ENCODE results near the gene GGA1.

The GGA1 gene

DNA sequence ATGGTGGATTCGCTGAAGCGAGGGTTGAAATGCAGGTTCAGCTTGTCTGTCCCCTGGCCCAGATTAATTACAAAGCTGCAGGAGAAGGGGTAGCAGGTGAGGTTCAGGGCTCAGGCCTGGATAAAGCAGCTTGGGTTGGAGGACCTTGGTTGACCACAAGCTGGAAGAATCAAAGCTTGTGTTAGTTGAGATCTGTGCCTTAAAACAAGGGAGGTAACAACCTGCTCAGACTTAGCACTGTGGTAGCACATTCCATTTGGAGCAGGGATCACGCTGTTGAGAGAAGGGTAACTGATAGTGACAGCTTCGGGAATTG, 38.0 kb upstream of the GGA1 start:
- TF ChIP-seq CTCF (conservative IDR thresholded peaks at IDR 0.05; ENCODE audit: control insufficient read depth, insufficient read depth, low read depth, low read length), result no peak
- no peak for DNase-seq (ENCODE audit: low read depth)

DNA sequence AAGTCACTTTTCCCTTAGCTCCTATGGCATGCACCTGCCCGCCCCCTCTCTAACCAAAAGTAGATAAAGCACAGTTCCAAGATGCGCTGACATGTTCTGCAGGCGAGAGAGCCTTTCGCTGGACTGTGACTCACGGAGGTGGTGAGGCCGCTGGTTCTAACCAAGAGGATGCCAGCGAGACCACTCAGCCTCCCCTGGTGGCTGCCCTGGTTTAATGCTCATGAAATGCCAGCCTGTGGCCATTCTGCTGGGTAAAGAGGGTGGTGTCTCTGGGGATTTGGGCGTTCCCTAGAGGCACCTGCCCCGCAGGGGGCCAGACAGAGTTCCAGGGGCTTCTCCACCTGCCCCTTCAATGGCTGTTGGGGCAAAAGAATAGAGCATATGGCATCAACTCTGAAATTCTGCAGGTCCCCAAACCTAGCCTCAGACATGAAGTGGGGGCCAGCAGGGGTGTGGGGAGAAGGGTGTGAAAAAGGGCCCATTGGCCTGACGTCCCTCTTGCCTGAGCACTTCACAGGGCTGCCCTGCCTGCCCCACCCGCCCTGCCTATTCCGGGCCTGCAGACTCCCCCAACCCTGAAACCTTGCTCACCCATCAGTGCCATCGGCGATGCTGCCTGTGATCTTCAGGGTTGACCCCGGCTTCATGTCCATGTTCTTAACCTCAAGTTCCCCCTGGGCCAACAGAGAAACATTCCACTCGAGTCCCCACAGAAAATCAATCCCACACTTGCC, 37.2 kb upstream of the GGA1 start:
- no peak overlapping the region for H3K4me3 ChIP-seq (ENCODE audit: control insufficient read depth, low read depth, low read length)
- DNase-seq (ENCODE audit: low read depth), result no peak
- no peak for TF ChIP-seq CTCF (conservative IDR thresholded peaks at IDR 0.05; ENCODE audit: control insufficient read depth, insufficient read depth, low read depth, low read length)

More for the DNA sequence above, 38.0 kb upstream of the GGA1 start:
- no peak overlapping the region for H3K4me3 ChIP-seq (ENCODE audit: control insufficient read depth, low read depth, low read length)

- H3K4me3 ChIP-seq (ENCODE audit: control insufficient read depth, low read depth, low read length), result no peak overlapping the region
- DNase-seq (ENCODE audit: low read depth), result no peak
- TF ChIP-seq CTCF (conservative IDR thresholded peaks at IDR 0.05; ENCODE audit: control insufficient read depth, insufficient read depth, low read depth, low read length), result no peak
Measured at GRCh38 chr22:37571992-37572373, 36.7 kb upstream of the GGA1 start.

- no peak for TF ChIP-seq CTCF (conservative IDR thresholded peaks at IDR 0.05; ENCODE audit: control insufficient read depth, insufficient read depth, low read depth, low read length)
- no peak for DNase-seq (ENCODE audit: low read depth)
- H3K4me3 ChIP-seq (ENCODE audit: control insufficient read depth, low read depth, low read length), result no peak overlapping the region
Measured at GRCh38 chr22:37575490-37576003, 33.1 kb upstream of the GGA1 start.

- no peak for TF ChIP-seq CTCF (conservative IDR thresholded peaks at IDR 0.05; ENCODE audit: control insufficient read depth, insufficient read depth, low read depth, low read length)
- H3K4me3 ChIP-seq (ENCODE audit: control insufficient read depth, low read depth, low read length), result no peak overlapping the region
- no peak for DNase-seq (ENCODE audit: low read depth)
Measured at GRCh38 chr22:37578002-37578401, 30.6 kb upstream of the GGA1 start.

DNA sequence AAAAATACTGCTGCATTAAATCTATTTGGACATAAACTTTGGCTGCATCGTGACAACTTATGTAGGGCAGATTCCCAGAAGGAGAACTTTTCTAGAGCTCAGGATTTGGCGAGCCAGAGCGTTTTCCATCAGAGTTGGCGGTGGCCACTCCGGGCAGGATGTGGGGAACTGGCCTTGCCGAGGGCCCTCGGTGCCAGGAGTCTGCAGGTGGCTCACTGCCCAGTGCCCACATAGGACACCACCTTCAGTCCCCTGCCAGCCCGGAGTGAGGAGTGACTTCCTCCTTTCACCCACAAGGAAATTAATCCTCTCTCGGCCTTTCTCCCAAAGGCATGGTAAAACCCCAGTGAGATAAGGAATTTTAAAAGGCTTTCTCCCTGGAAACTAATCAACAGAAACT, 27.1 kb upstream of the GGA1 start:
- no peak for TF ChIP-seq CTCF (conservative IDR thresholded peaks at IDR 0.05; ENCODE audit: control insufficient read depth, insufficient read depth, low read depth, low read length)
- DNase-seq (ENCODE audit: low read depth), result no peak
- H3K4me3 ChIP-seq (ENCODE audit: control insufficient read depth, low read depth, low read length), result no peak overlapping the region
